Mesenchymal stem cell (in vitro differentiated cells and primary cell): ENCODE results near the gene PHF3.
A peak's percentile ranks its signal among the peaks of the same experiment; 100 is the strongest.

Source experiments
- DNase-seq: peaks from one replicate; pipeline ENCODE4 v3.0.0-alpha.2; 2013
- H2AFZ ChIP-seq: one replicate; pipeline ENCODE4 v1.6.1; 2013; ENCODE audit warnings: low read depth, mild to moderate bottlenecking, control low read depth, inconsistent platforms, low read length, moderate library complexity
- H2AK5ac ChIP-seq: 2 replicates; pipeline ENCODE4 v1.6.1; 2013; ENCODE audit warnings: low read length, moderate library complexity, mild to moderate bottlenecking, inconsistent platforms; ENCODE audit not compliant: severe bottlenecking
- H2BK120ac ChIP-seq: one replicate; pipeline ENCODE4 v1.6.1; 2013; ENCODE audit warnings: low read depth, mild to moderate bottlenecking, inconsistent platforms, low read length, moderate library complexity
- H2BK12ac ChIP-seq, 2 experiments: one replicate each; pipeline ENCODE4 v1.6.1; 2013; ENCODE audit warnings: inconsistent platforms in 2 of 2, low read length in 2 of 2, mild to moderate bottlenecking in 2 of 2, moderate library complexity in 2 of 2, control low read depth in 1 of 2
- H2BK15ac ChIP-seq: one replicate; pipeline ENCODE4 v1.6.1; 2013; ENCODE audit warnings: mild to moderate bottlenecking, low read depth, inconsistent platforms; ENCODE audit not compliant: poor library complexity, severe bottlenecking
- H2BK5ac ChIP-seq: 2 replicates; pipeline ENCODE4 v1.6.1; 2013; ENCODE audit warnings: low read depth, mild to moderate bottlenecking, low read length, control low read depth, inconsistent platforms; ENCODE audit not compliant: poor library complexity, severe bottlenecking
- H3K14ac ChIP-seq, 2 experiments: one replicate each; pipeline ENCODE4 v1.6.1; 2013; ENCODE audit warnings: inconsistent platforms in 2 of 2, low read length in 2 of 2, control low read depth in 1 of 2, mild to moderate bottlenecking in 1 of 2, moderate library complexity in 1 of 2
- H3K18ac ChIP-seq, 2 experiments: one replicate each; pipeline ENCODE4 v1.6.1; 2013; ENCODE audit warnings: inconsistent platforms in 2 of 2, low read length in 2 of 2, control low read depth in 1 of 2, low read depth in 1 of 2, mild to moderate bottlenecking in 1 of 2
- H3K23ac ChIP-seq, 2 experiments: one replicate each; pipeline ENCODE4 v1.6.1; 2013; ENCODE audit warnings: inconsistent platforms in 2 of 2, low read length in 2 of 2, mild to moderate bottlenecking in 2 of 2, moderate library complexity in 2 of 2, control low read depth in 1 of 2
- H3K27ac ChIP-seq: 2 replicates; pipeline ENCODE4 v1.5.1; 2013; ENCODE audit warnings: mild to moderate bottlenecking, moderate library complexity, low read length, control low read depth, inconsistent platforms; ENCODE audit not compliant: poor library complexity, severe bottlenecking
- H3K27me3 ChIP-seq, 2 experiments: 2 replicates each; pipeline versions ENCODE4 v1.6.1 to v1.7.0; 2013; ENCODE audit warnings: low read length in 2 of 2, mild to moderate bottlenecking in 2 of 2, moderate library complexity in 2 of 2, control low read depth in 1 of 2, inconsistent platforms in 1 of 2; ENCODE audit not compliant: control insufficient read depth in 1 of 2, insufficient read depth in 1 of 2
- H3K36me3 ChIP-seq, 2 experiments: 2 replicates each; pipeline versions ENCODE4 v1.6.1 to v1.7.0; 2013; ENCODE audit warnings: low read length in 2 of 2, control low read depth in 1 of 2, inconsistent platforms in 1 of 2, low read depth in 1 of 2, mild to moderate bottlenecking in 1 of 2; ENCODE audit not compliant: insufficient read depth in 2 of 2, control insufficient read depth in 1 of 2
- H3K4ac ChIP-seq, 2 experiments: one replicate each; pipeline ENCODE4 v1.6.1; 2013; ENCODE audit warnings: inconsistent platforms in 2 of 2, low read length in 2 of 2, mild to moderate bottlenecking in 2 of 2, moderate library complexity in 2 of 2, control low read depth in 1 of 2, low read depth in 1 of 2
- H3K4me1 ChIP-seq: 2 replicates; pipeline ENCODE4 v1.6.1; 2013; ENCODE audit warnings: low read depth, low read length, control low read depth; ENCODE audit not compliant: control insufficient read depth, insufficient read depth
- H3K4me2 ChIP-seq: 2 replicates; pipeline ENCODE4 v1.6.1; 2013; ENCODE audit warnings: low read length, mild to moderate bottlenecking, inconsistent platforms; ENCODE audit not compliant: poor library complexity, severe bottlenecking
- H3K4me3 ChIP-seq, 2 experiments: 2 replicates each; pipeline versions ENCODE4 v1.5.1 to v1.7.0; 2013; ENCODE audit warnings: low read length in 2 of 2, mild to moderate bottlenecking in 2 of 2, control low read depth in 1 of 2, low read depth in 1 of 2; ENCODE audit not compliant: insufficient read depth in 1 of 2
- H3K79me1 ChIP-seq: replicated peaks from 2 replicates; pipeline ENCODE4 v1.6.1; 2013; ENCODE audit warnings: mild to moderate bottlenecking, control low read depth, low read length, inconsistent platforms; ENCODE audit not compliant: poor library complexity, severe bottlenecking
- H3K9ac ChIP-seq: 2 replicates; pipeline ENCODE4 v1.7.0; 2013; ENCODE audit warnings: mild to moderate bottlenecking, low read length, moderate library complexity
- H3K9me3 ChIP-seq: 2 replicates; pipeline ENCODE4 v1.7.0; 2013; ENCODE audit warnings: mild to moderate bottlenecking, low read length; ENCODE audit not compliant: control insufficient read depth
- H4K8ac ChIP-seq: one replicate; pipeline ENCODE4 v1.6.1; 2013; ENCODE audit warnings: inconsistent platforms, mild to moderate bottlenecking, low read length, moderate library complexity
- H4K91ac ChIP-seq: one replicate; pipeline ENCODE4 v1.6.1; 2013; ENCODE audit warnings: mild to moderate bottlenecking, low read length, inconsistent platforms
- WGBS: methylation state at CpG from one replicate; pipeline ENCODE4 v1.1.7; 2013; ENCODE audit warnings: mixed read lengths; 5-methylcytosine and 5-hydroxymethylcytosine counted together

The PHF3 gene

DNA sequence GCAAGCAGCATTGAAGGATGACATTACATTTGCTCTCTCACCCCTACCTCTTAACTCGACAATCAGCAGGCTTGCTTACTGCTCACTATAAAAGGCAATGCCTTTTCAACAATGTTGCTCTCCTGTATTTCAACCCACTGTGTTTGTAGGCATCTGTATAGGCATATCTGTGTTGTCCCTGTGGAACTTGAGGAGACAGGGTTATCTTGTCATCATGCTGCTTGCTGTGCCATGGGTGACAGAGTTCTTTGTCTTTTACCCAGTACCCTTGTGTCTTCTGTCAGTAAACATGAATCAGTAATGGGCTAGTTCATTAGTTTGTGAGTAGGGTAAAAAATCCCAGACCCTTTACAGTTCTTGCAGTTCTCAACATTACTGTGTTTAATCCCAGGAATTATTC, 25.2 kb downstream of the PHF3 start:
- no peak overlapping the region for H2AFZ ChIP-seq
- 88% methylated on average over 1 of the region's 1 CpG for WGBS

DNA sequence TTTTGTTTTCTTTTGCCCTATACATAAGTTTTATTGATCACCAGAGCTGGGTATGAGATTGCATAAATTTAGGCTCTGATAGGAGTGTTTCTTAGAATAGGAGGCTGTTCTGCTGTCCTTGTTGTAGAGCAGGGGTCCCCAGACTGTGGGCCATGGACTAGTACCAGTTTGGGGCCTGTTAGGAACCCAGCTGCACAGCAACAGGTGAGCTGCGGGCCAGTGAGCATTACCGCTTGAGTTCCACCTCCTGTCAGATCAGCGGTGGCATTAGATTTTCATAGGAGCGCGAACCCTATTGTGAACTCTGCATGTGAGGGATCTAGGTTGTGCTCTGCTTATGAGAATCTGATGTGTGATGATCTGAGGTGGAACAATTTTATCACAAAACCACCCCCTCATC, 26.2 kb downstream of the PHF3 start:
- no peaks in the 10 kb centered on the region for H3K27me3 ChIP-seq
- H2AFZ ChIP-seq, result no peak overlapping the region
- H3K23ac ChIP-seq, result no peak overlapping the region
- H3K9me3 ChIP-seq, result no peaks in the 10 kb centered on the region
- no peaks in the 10 kb centered on the region for H3K36me3 ChIP-seq
- no peak overlapping the region for H3K4me2 ChIP-seq
- H3K4ac ChIP-seq, result no peak overlapping the region
- H2AK5ac ChIP-seq, result no peak overlapping the region
- H3K18ac ChIP-seq, result no peak overlapping the region
- WGBS, result 98% methylated on average over 5 of the region's 5 CpGs
- H2BK120ac ChIP-seq, result no peak overlapping the region
- no peak overlapping the region for H4K91ac ChIP-seq
- H3K4me1 ChIP-seq, result no peaks in the 10 kb centered on the region
- H2BK15ac ChIP-seq, result no peak overlapping the region
- H2BK12ac ChIP-seq, result no peak overlapping the region
- peaks cover 10% of the 10 kb centered on the region for H3K79me1 ChIP-seq
- no peak for DNase-seq
- no peak overlapping the region for H3K14ac ChIP-seq
- H3K4me3 ChIP-seq, result no peak overlapping the region
- H4K8ac ChIP-seq, result no peak overlapping the region
- no peak overlapping the region for H2BK5ac ChIP-seq
- H3K9ac ChIP-seq, result no peak overlapping the region
- H3K27ac ChIP-seq, result no peak overlapping the region

More for the DNA sequence above, 25.2 kb downstream of the PHF3 start:
- Histone ChIP-seq H3K4me3 (no peak overlapping the region), H3K4me2 (no peak overlapping the region), H2BK12ac (no peak overlapping the region), H2BK120ac (no peak overlapping the region), H3K36me3 (no peaks in the 10 kb centered on the region), H3K9me3 (no peaks in the 10 kb centered on the region), H3K18ac (peak overlapping the region in 1 of 2 experiments; percentile 2), H3K14ac (no peak overlapping the region), H3K27ac (no peak overlapping the region), H3K27me3 (no peaks in the 10 kb centered on the region), H3K4me1 (no peaks in the 10 kb centered on the region), H2BK15ac (no peak overlapping the region), H4K91ac (no peak overlapping the region), H3K23ac (no peak overlapping the region), H3K9ac (no peak overlapping the region), H4K8ac (no peak overlapping the region), H3K79me1 (peaks cover 11% of the 10 kb centered on the region), H3K4ac (no peak overlapping the region), H2AK5ac (no peak overlapping the region), H2BK5ac (no peak overlapping the region)
- no peak for DNase-seq

DNA sequence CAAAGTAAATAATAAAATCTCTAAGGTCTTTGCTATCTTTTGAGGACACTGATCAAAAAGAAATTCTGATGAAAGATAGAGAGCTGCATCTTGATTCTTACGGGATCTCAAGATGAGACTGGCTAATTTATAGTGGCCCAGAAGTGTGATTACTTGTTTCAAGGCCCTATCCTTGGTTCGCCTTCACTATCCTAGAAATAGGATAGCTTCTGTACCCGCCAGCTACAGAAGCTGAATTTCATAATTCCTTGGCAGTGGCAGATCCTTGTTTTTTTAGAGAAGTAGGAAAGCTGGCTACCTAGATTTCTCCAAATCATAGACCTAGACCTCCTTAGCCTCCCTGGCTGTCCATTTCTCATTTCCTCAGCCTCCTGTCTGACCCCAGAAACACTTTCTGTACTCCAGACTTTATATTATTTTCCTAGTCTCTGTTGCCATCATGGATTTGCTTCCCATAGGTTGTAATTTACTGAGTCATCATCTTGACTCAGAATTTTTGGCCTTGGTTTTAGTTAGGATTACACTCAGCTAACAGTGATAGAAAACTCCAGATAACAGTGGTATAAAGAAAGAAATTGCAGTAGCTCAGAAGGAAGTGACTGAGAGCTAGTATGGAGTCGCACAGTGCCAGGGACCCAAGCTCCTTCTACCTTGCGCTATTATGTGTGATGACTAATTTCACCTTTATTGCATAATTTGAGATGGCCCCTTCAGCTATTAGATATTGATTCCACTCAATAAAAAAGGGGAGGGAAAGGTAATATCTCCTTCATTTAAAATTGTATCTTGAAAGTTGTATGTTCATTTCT, 27.7 kb downstream of the PHF3 start:
- Histone ChIP-seq H3K4me1 (no peaks in the 10 kb centered on the region), H3K18ac (peak overlapping the region in 1 of 2 experiments; percentile 54), H3K9ac (no peak overlapping the region), H3K27ac (peak overlapping the region; percentile 29), H3K9me3 (no peaks in the 10 kb centered on the region), H3K4me2 (no peak overlapping the region), H2AK5ac (no peak overlapping the region), H2BK15ac (no peak overlapping the region), H3K27me3 (no peaks in the 10 kb centered on the region), H3K14ac (no peak overlapping the region), H3K79me1 (peaks cover 12% of the 10 kb centered on the region), H3K36me3 (no peaks in the 10 kb centered on the region), H4K91ac (no peak overlapping the region), H2BK5ac (no peak overlapping the region), H3K4ac (no peak overlapping the region), H4K8ac (no peak overlapping the region), H2BK12ac (no peak overlapping the region), H2BK120ac (no peak overlapping the region), H3K23ac (no peak overlapping the region), H2AFZ (no peak overlapping the region), H3K4me3 (no peak overlapping the region)
- DNase-seq, result peak; percentile 68
- WGBS, result 95% methylated on average over 4 of the region's 5 CpGs

DNA sequence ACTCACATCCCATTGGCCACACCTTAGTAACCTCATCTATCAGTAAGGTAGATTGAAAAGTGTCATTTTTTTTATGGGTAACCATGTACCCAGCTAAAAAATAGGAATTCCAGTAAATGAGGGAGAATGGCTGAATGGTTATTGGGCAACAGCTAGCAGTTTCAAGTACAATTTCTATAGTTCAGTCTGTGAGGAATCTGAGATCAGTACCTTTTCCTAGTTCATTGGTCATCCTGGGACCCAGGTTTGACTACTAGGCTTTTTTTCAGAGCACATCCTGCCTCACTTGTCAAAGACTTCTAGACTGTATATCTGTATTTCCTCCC, 28.3 kb downstream of the PHF3 start:
- Histone ChIP-seq H3K79me1 (peaks cover 11% of the 10 kb centered on the region), H3K14ac (no peak overlapping the region), H3K9ac (no peak overlapping the region), H3K4me3 (no peak overlapping the region), H3K27ac (no peak overlapping the region), H3K4me2 (no peak overlapping the region), H3K4ac (no peak overlapping the region), H2BK12ac (no peak overlapping the region), H3K9me3 (no peaks in the 10 kb centered on the region), H3K27me3 (no peaks in the 10 kb centered on the region), H2BK120ac (no peak overlapping the region), H3K36me3 (no peaks in the 10 kb centered on the region), H2BK15ac (no peak overlapping the region), H3K23ac (no peak overlapping the region), H2AK5ac (no peak overlapping the region), H2BK5ac (no peak overlapping the region), H3K18ac (no peak overlapping the region), H3K4me1 (no peaks in the 10 kb centered on the region), H4K8ac (no peak overlapping the region), H2AFZ (no peak overlapping the region), H4K91ac (no peak overlapping the region)
- no peak for DNase-seq
